HEK293 (cell line): ENCODE measurements around the gene MAPK8IP3.

Experiments
- CTCF ChIA-PET: fragments of 350-600 bp; formaldehyde crosslinking; extraction: SDS; loops from one replicate; lab custom pipeline; 2021; ENCODE audit warnings: antibody characterized with exemption; lab: Yijun Ruan, JAX
- POLR2A ChIA-PET: fragments of 300-600 bp; formaldehyde crosslinking; extraction: SDS; loops from one replicate; lab custom pipeline; 2020; ENCODE audit warnings: antibody characterized with exemption, inconsistent platforms; lab: Yijun Ruan, JAX
- H3K27ac ChIP-seq: fragments of 200-500 bp; sonication (Bioruptor generic); 2 replicates; pipeline ENCODE4 v1.5.1; 2014; ENCODE audit warnings: low read depth, low read length, control low read depth, inconsistent platforms; ENCODE audit errors: extremely low read depth
- H3K36me3 ChIP-seq, 2 experiments: fragments of 200-500 bp in 1 of 2; sonication (Bioruptor generic) in 1 of 2; 1 replicate in 1 of 2; 2 replicates in 1 of 2; pipeline ENCODE4 v1.5.1; 2014 to 2017; ENCODE audit warnings: inconsistent platforms in 2 of 2, low read length in 2 of 2; ENCODE audit not compliant: control insufficient read depth in 2 of 2, insufficient read depth in 1 of 2
- H3K4me1 ChIP-seq: fragments of 200-500 bp; sonication (Bioruptor generic); 2 replicates; pipeline ENCODE4 v1.5.1; 2014; ENCODE audit warnings: mild to moderate bottlenecking, low read length, inconsistent platforms; ENCODE audit not compliant: control insufficient read depth, insufficient read depth
- H3K4me3 ChIP-seq: 2 replicates; pipeline ENCODE4 v1.5.1; 2011; ENCODE audit warnings: low read depth, mild to moderate bottlenecking, control low read depth, low read length, moderate library complexity
- H3K9me3 ChIP-seq: fragments of 200-500 bp; sonication (Bioruptor generic); 2 replicates; pipeline ENCODE4 v1.5.1; 2014; ENCODE audit warnings: low read depth, low read length, inconsistent platforms; ENCODE audit not compliant: control insufficient read depth, insufficient read depth
- KLF1 ChIP-seq: fragments of 450-650 bp; formaldehyde crosslinking; IDR thresholded peaks from 2 replicates; pipeline ENCODE4 v1.5.1; 2016; ENCODE audit warnings: missing biosample characterization, missing genetic modification characterization
- KLF10 ChIP-seq: fragments of 450-650 bp; IDR thresholded peaks from 2 replicates; pipeline ENCODE4 v1.5.1; 2018; ENCODE audit warnings: missing biosample characterization, mild to moderate bottlenecking, missing genetic modification characterization
- MZF1 ChIP-seq: fragments of 450-650 bp; formaldehyde crosslinking; IDR thresholded peaks from 2 replicates; pipeline ENCODE4 v1.5.1; 2017; ENCODE audit warnings: missing biosample characterization, missing genetic modification characterization, borderline replicate concordance
- WT1 ChIP-seq: fragments of 450-650 bp; formaldehyde crosslinking; IDR thresholded peaks from 2 replicates; pipeline ENCODE4 v1.5.1; 2016; ENCODE audit warnings: missing biosample characterization, missing genetic modification characterization
- ZEB2 ChIP-seq: fragments of 450-650 bp; formaldehyde crosslinking; IDR thresholded peaks from 2 replicates; pipeline ENCODE4 v1.5.1; 2016; ENCODE audit warnings: missing biosample characterization, missing genetic modification characterization
- ZNF112 ChIP-seq: fragments of 450-650 bp; formaldehyde crosslinking; IDR thresholded peaks from 2 replicates; pipeline ENCODE4 v1.5.0; 2017; ENCODE audit warnings: missing biosample characterization, missing genetic modification characterization
- ZNF114 ChIP-seq: fragments of 450-650 bp; formaldehyde crosslinking; IDR thresholded peaks from 2 replicates; pipeline ENCODE4 v1.5.0; 2017; ENCODE audit warnings: missing biosample characterization, missing genetic modification characterization
- ZNF155 ChIP-seq: fragments of 450-650 bp; formaldehyde crosslinking; IDR thresholded peaks from 2 replicates; pipeline ENCODE4 v1.5.1; 2016; ENCODE audit warnings: missing biosample characterization, missing genetic modification characterization
- ZNF223 ChIP-seq: fragments of 450-650 bp; formaldehyde crosslinking; IDR thresholded peaks from 2 replicates; pipeline ENCODE4 v1.5.1; 2016; ENCODE audit warnings: missing biosample characterization, missing genetic modification characterization
- ZNF324 ChIP-seq: fragments of 450-650 bp; formaldehyde crosslinking; IDR thresholded peaks from 2 replicates; pipeline ENCODE4 v1.5.1; 2016; ENCODE audit warnings: missing biosample characterization, missing genetic modification characterization
- ZNF37A ChIP-seq: fragments of 450-650 bp; IDR thresholded peaks from 2 replicates; pipeline ENCODE4 v1.5.1; 2018; ENCODE audit warnings: missing biosample characterization, missing genetic modification characterization
- ZNF423 ChIP-seq: fragments of 450-650 bp; formaldehyde crosslinking; IDR thresholded peaks from 2 replicates; pipeline ENCODE4 v1.5.1; 2016; ENCODE audit warnings: missing biosample characterization, missing genetic modification characterization
- ZNF555 ChIP-seq: fragments of 450-650 bp; formaldehyde crosslinking; conservative IDR thresholded peaks from 2 replicates; pipeline ENCODE4 v1.5.1; 2017; ENCODE audit warnings: missing biosample characterization, mild to moderate bottlenecking, missing genetic modification characterization, inconsistent platforms
- ZNF558 ChIP-seq: fragments of 450-650 bp; formaldehyde crosslinking; IDR thresholded peaks from 2 replicates; pipeline ENCODE4 v1.5.1; 2016; ENCODE audit warnings: missing biosample characterization, missing genetic modification characterization
- ZNF571 ChIP-seq: fragments of 450-650 bp; formaldehyde crosslinking; IDR thresholded peaks from 2 replicates; pipeline ENCODE4 v1.5.0; 2017; ENCODE audit warnings: missing biosample characterization, missing genetic modification characterization
- ZNF626 ChIP-seq: fragments of 450-650 bp; sonication (Bioruptor Pico); formaldehyde crosslinking; IDR thresholded peaks from 2 replicates; pipeline ENCODE4 v1.5.1; 2018; ENCODE audit warnings: missing biosample characterization, missing genetic modification characterization, inconsistent platforms
- ZNF677 ChIP-seq: fragments of 450-650 bp; IDR thresholded peaks from 2 replicates; pipeline ENCODE4 v1.5.0; 2018; ENCODE audit warnings: missing biosample characterization, mild to moderate bottlenecking, missing genetic modification characterization, moderate library complexity
- ZNF707 ChIP-seq: fragments of 450-650 bp; formaldehyde crosslinking; IDR thresholded peaks from 2 replicates; pipeline ENCODE4 v1.5.1; 2016; ENCODE audit warnings: missing biosample characterization, missing genetic modification characterization
- ZNF776 ChIP-seq: fragments of 450-650 bp; formaldehyde crosslinking; IDR thresholded peaks from 2 replicates; pipeline ENCODE4 v1.5.0; 2017; ENCODE audit warnings: missing biosample characterization, missing genetic modification characterization, borderline replicate concordance
- ZNF792 ChIP-seq: fragments of 450-650 bp; formaldehyde crosslinking; IDR thresholded peaks from 2 replicates; pipeline ENCODE4 v1.5.1; 2016; ENCODE audit warnings: missing biosample characterization, missing genetic modification characterization
- ZNF837 ChIP-seq: fragments of 450-650 bp; formaldehyde crosslinking; IDR thresholded peaks from 2 replicates; pipeline ENCODE4 v1.5.1; 2016; ENCODE audit warnings: missing biosample characterization, missing genetic modification characterization
- TF ChIP-seq, protein P1 (sequence below): fragments of 450-650 bp; formaldehyde crosslinking; IDR thresholded peaks from 2 replicates; pipeline ENCODE4 v1.5.1; 2016; ENCODE audit warnings: missing biosample characterization, missing genetic modification characterization
- TF ChIP-seq, protein P2 (sequence below): fragments of 450-650 bp; formaldehyde crosslinking; conservative IDR thresholded peaks from 2 replicates; pipeline ENCODE4 v1.5.1; 2016; ENCODE audit warnings: low read depth, missing biosample characterization, missing genetic modification characterization
- TF ChIP-seq, protein P3 (sequence below): fragments of 450-650 bp; formaldehyde crosslinking; IDR thresholded peaks from 2 replicates; pipeline ENCODE4 v1.5.1; 2016; ENCODE audit warnings: missing biosample characterization, missing genetic modification characterization
- TF ChIP-seq, protein P4 (sequence below): fragments of 450-650 bp; formaldehyde crosslinking; IDR thresholded peaks from 2 replicates; pipeline ENCODE4 v1.5.1; 2016; ENCODE audit warnings: missing biosample characterization, missing genetic modification characterization

MAPK8IP3 gene, protein sequence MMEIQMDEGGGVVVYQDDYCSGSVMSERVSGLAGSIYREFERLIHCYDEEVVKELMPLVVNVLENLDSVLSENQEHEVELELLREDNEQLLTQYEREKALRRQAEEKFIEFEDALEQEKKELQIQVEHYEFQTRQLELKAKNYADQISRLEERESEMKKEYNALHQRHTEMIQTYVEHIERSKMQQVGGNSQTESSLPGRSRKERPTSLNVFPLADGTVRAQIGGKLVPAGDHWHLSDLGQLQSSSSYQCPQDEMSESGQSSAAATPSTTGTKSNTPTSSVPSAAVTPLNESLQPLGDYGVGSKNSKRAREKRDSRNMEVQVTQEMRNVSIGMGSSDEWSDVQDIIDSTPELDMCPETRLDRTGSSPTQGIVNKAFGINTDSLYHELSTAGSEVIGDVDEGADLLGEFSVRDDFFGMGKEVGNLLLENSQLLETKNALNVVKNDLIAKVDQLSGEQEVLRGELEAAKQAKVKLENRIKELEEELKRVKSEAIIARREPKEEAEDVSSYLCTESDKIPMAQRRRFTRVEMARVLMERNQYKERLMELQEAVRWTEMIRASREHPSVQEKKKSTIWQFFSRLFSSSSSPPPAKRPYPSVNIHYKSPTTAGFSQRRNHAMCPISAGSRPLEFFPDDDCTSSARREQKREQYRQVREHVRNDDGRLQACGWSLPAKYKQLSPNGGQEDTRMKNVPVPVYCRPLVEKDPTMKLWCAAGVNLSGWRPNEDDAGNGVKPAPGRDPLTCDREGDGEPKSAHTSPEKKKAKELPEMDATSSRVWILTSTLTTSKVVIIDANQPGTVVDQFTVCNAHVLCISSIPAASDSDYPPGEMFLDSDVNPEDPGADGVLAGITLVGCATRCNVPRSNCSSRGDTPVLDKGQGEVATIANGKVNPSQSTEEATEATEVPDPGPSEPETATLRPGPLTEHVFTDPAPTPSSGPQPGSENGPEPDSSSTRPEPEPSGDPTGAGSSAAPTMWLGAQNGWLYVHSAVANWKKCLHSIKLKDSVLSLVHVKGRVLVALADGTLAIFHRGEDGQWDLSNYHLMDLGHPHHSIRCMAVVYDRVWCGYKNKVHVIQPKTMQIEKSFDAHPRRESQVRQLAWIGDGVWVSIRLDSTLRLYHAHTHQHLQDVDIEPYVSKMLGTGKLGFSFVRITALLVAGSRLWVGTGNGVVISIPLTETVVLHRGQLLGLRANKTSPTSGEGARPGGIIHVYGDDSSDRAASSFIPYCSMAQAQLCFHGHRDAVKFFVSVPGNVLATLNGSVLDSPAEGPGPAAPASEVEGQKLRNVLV (N-terminal part only)

DNA sequence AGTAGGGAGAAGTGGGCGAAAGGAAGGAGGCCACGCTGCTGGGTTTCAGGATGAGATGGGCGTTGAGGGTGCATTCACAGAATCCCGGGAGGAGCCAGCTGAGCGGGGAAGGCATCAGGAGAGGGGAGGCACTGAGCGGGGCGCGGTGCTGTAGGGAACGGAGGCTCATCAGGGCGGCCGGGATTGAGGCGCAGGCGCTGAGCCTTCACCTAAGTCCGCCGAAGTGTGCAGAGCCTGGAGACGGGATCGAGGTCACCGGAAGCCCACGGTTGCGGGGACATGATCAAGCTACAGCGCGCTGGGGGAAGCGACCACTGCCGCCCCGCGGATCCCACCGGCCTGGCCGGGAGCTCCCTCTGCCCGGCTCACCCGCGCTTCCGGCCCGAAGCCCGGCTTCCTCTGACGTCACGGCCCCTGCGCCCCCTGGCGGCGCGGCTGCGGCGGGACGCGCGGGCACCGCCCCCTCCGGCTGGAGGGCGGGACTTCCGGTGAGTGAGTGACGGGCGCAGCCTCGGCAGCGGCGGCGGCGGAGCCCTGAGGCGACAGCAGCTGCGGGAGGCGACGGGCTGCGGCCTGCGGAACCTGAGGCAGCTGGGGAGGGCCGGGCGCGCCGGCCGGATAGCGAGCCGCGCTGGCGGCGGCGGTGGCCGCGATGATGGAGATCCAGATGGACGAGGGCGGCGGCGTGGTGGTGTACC, at the start of gene MAPK8IP3:
MAPK8IP3 (plus strand) TSS at position 508 of the 698 bp plus-strand sequence; CDS start at position 653, 145 bp downstream.
- Histone ChIP-seq H3K4me1 (peaks cover 11% of the 10 kb centered on the region; the same call in 1 of the 2 replicates), H3K9me3 (no peaks in the 10 kb centered on the region), H3K36me3 (peaks cover 4 to 31% of the 10 kb centered on the region in 2 experiments; a peak in 2 of 3 replicates), H3K27ac (peak within 1 kb of the TSS; percentile 83), H3K4me3 (peak within 1 kb of the TSS; percentile 94)
- ChIA-PET POLR2A (interaction anchor here (0.6 to 3.1 kb wide), 23 partner anchors 8 to 1027 kb away, joined by 3 to 44 read pairs (median 4); partner anchors contain the start of genes EME2, IFT140, JPT2 and KCTD5), CTCF (interaction anchor here (0.6 to 1.4 kb wide), 18 partner anchors 8 to 545 kb away, joined by 3 to 9 read pairs (median 4); partner anchors contain the start of genes JPT2, NUBP2 and SPSB3)
- TF ChIP-seq ZNF707 (tag by site-specific recombination): no peak
- no peak for TF ChIP-seq ZNF776 (tag by site-specific recombination)
- TF ChIP-seq ZEB2 (tag by site-specific recombination): peak; percentile 89
- TF ChIP-seq ZNF37A (tag by site-specific recombination): peak; percentile 65; the same call in 1 of the 2 replicates
- no peak for TF ChIP-seq ZNF555 (tag by site-specific recombination)
- no peak for TF ChIP-seq ZNF114 (tag by site-specific recombination)
- TF ChIP-seq, protein P1, sequence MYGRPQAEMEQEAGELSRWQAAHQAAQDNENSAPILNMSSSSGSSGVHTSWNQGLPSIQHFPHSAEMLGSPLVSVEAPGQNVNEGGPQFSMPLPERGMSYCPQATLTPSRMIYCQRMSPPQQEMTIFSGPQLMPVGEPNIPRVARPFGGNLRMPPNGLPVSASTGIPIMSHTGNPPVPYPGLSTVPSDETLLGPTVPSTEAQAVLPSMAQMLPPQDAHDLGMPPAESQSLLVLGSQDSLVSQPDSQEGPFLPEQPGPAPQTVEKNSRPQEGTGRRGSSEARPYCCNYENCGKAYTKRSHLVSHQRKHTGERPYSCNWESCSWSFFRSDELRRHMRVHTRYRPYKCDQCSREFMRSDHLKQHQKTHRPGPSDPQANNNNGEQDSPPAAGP (tag by site-specific recombination): peak; percentile 83
- TF ChIP-seq MZF1: peak; percentile 89
- TF ChIP-seq, protein P2, sequence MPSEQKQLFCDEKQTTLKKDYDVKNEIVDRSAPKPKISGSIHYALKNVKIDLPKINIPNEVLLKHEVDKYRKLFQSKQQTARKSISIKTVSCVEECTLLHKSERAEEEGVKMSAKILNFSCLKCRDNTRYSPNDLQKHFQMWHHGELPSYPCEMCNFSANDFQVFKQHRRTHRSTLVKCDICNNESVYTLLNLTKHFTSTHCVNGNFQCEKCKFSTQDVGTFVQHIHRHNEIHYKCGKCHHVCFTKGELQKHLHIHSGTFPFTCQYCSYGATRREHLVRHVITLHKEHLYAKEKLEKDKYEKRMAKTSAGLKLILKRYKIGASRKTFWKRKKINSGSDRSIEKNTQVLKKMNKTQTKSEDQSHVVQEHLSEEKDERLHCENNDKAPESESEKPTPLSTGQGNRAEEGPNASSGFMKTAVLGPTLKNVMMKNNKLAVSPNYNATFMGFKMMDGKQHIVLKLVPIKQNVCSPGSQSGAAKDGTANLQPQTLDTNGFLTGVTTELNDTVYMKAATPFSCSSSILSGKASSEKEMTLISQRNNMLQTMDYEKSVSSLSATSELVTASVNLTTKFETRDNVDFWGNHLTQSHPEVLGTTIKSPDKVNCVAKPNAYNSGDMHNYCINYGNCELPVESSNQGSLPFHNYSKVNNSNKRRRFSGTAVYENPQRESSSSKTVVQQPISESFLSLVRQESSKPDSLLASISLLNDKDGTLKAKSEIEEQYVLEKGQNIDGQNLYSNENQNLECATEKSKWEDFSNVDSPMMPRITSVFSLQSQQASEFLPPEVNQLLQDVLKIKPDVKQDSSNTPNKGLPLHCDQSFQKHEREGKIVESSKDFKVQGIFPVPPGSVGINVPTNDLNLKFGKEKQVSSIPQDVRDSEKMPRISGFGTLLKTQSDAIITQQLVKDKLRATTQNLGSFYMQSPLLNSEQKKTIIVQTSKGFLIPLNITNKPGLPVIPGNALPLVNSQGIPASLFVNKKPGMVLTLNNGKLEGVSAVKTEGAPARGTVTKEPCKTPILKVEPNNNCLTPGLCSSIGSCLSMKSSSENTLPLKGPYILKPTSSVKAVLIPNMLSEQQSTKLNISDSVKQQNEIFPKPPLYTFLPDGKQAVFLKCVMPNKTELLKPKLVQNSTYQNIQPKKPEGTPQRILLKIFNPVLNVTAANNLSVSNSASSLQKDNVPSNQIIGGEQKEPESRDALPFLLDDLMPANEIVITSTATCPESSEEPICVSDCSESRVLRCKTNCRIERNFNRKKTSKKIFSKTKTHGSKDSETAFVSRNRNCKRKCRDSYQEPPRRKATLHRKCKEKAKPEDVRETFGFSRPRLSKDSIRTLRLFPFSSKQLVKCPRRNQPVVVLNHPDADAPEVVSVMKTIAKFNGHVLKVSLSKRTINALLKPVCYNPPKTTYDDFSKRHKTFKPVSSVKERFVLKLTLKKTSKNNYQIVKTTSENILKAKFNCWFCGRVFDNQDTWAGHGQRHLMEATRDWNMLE (tag by site-specific recombination): 0 out of 2 replicates have a peak, but pooled peaks have one; percentile 30
- no peak for TF ChIP-seq ZNF626 (tag by site-specific recombination)
- TF ChIP-seq ZNF112 (tag by site-specific recombination): no peak
- TF ChIP-seq KLF1: peak; percentile 63
- TF ChIP-seq, protein P3, sequence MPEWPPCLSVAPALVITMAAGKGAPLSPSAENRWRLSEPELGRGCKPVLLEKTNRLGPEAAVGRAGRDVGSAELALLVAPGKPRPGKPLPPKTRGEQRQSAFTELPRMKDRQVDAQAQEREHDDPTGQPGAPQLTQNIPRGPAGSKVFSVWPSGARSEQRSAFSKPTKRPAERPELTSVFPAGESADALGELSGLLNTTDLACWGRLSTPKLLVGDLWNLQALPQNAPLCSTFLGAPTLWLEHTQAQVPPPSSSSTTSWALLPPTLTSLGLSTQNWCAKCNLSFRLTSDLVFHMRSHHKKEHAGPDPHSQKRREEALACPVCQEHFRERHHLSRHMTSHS (tag by site-specific recombination): no peak
- TF ChIP-seq ZNF837 (tag by site-specific recombination): peak; percentile 84
- TF ChIP-seq ZNF677: 0 out of 2 replicates have a peak, but pooled peaks have one; percentile 7
- TF ChIP-seq ZNF792 (tag by site-specific recombination): no peak
- TF ChIP-seq ZNF223 (tag by site-specific recombination): no peak
- TF ChIP-seq ZNF155 (tag by site-specific recombination): no peak
- no peak for TF ChIP-seq ZNF423 (tag by site-specific recombination)
- peak; percentile 49; the same call in 1 of the 2 replicates for TF ChIP-seq ZNF324 (tag by site-specific recombination)
- TF ChIP-seq KLF10 (tag by site-specific recombination): peak; percentile 98
- no peak for TF ChIP-seq ZNF571 (tag by site-specific recombination)
- TF ChIP-seq, protein P4, sequence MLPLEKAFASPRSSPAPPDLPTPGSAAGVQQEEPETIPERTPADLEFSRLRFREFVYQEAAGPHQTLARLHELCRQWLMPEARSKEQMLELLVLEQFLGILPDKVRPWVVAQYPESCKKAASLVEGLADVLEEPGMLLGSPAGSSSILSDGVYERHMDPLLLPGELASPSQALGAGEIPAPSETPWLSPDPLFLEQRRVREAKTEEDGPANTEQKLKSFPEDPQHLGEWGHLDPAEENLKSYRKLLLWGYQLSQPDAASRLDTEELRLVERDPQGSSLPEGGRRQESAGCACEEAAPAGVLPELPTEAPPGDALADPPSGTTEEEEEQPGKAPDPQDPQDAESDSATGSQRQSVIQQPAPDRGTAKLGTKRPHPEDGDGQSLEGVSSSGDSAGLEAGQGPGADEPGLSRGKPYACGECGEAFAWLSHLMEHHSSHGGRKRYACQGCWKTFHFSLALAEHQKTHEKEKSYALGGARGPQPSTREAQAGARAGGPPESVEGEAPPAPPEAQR (tag by site-specific recombination): no peak
- 0 out of 2 replicates have a peak, but pooled peaks have one; percentile 49 for TF ChIP-seq WT1
- TF ChIP-seq ZNF558 (tag by site-specific recombination): no peak
